Brain microvascular endothelial cell (primary cell): ENCODE data around the gene TFDP2.

Source experiments
- DNase-seq: peaks from one replicate; pipeline ENCODE4 v3.0.0-alpha.2; 2020
- H3K27ac ChIP-seq: fragments of 250-450 bp; sonication (Bioruptor Pico); 2 replicates; pipeline ENCODE4 v1.5.1; 2020; ENCODE audit warnings: mild to moderate bottlenecking, moderate library complexity
- H3K27me3 ChIP-seq: fragments of 250-450 bp; sonication (Bioruptor Pico); replicated peaks from 2 replicates; pipeline ENCODE4 v1.5.1; 2020; ENCODE audit warnings: mild to moderate bottlenecking
- H3K36me3 ChIP-seq: fragments of 250-450 bp; sonication (Bioruptor Pico); replicated peaks from 2 replicates; pipeline ENCODE4 v1.5.1; 2020; ENCODE audit warnings: mild to moderate bottlenecking
- H3K4me3 ChIP-seq: 2 replicates; pipeline ENCODE4 v1.5.1; 2011; ENCODE audit warnings: low read depth, mild to moderate bottlenecking, control low read depth, low read length, moderate library complexity
- CTCF ChIP-seq: IDR thresholded peaks from 2 replicates; pipeline ENCODE4 v1.5.1; 2011; ENCODE audit warnings: low read depth, mild to moderate bottlenecking, moderate library complexity, low read length, control low read depth, inconsistent platforms; ENCODE audit errors: missing control alignments
- in situ Hi-C: cut with HindIII; loops from 2 replicates; pipeline ENCODE4 v1.10.0; 2017; ENCODE audit warnings: low sequenced_read_pairs, low pct_ligation_motif_present

Gene TFDP2

GRCh38 chr3:141939759-141940158 is 209.6 kb downstream of the TFDP2 start:
- Histone ChIP-seq H3K27ac (no peak overlapping the region), H3K4me3 (no peak overlapping the region), H3K36me3 (no peaks in the 10 kb centered on the region), H3K27me3 (no peaks in the 10 kb centered on the region)
- in situ Hi-C loops: no loop called here
- DNase-seq: no peak
- no peak for TF ChIP-seq CTCF

- Histone ChIP-seq H3K27me3 (no peaks in the 10 kb centered on the region), H3K36me3 (no peaks in the 10 kb centered on the region), H3K4me3 (no peak overlapping the region), H3K27ac (no peak overlapping the region)
- in situ Hi-C loops: no loop called here
- DNase-seq: no peak
- TF ChIP-seq CTCF: no peak
Measured at GRCh38 chr3:141938011-141938500, 211.3 kb downstream of the TFDP2 start.

- no peaks in the 10 kb centered on the region for H3K27me3 ChIP-seq
- no peak overlapping the region for H3K4me3 ChIP-seq
- no peak for DNase-seq
- H3K27ac ChIP-seq: no peak overlapping the region
- no peaks in the 10 kb centered on the region for H3K36me3 ChIP-seq
- in situ Hi-C loops: no loop called here
- no peak for TF ChIP-seq CTCF
Measured at GRCh38 chr3:141934354-141934753, 215.0 kb downstream of the TFDP2 start.

- Histone ChIP-seq H3K27ac (no peak overlapping the region), H3K4me3 (no peak overlapping the region), H3K36me3 (no peaks in the 10 kb centered on the region), H3K27me3 (no peaks in the 10 kb centered on the region)
- no peak for TF ChIP-seq CTCF
- in situ Hi-C loops: no loop called here
- DNase-seq: no peak
Measured at GRCh38 chr3:141933421-141934300, 215.7 kb downstream of the TFDP2 start.

GRCh38 chr3:141930801-141931200 is 218.5 kb downstream of the TFDP2 start:
- TF ChIP-seq CTCF: no peak
- H3K4me3 ChIP-seq: no peak overlapping the region
- H3K36me3 ChIP-seq: peaks cover 8% of the 10 kb centered on the region
- no peak for DNase-seq
- H3K27ac ChIP-seq: no peak overlapping the region
- H3K27me3 ChIP-seq: no peaks in the 10 kb centered on the region
- in situ Hi-C loops: no loop called here
